GM19099 (cell line): ENCODE results near the gene RNF4.

Experiments
- POLR2A ChIP-seq: IDR thresholded peaks from 3 replicates; pipeline ENCODE4 v1.6.1; 2011; ENCODE audit warnings: low read depth; ENCODE audit not compliant: insufficient read length; ENCODE audit errors: extremely low read depth

RNF4 gene

GRCh38 chr4:2462218-2462991 is 6.5 kb upstream of the RNF4 start:
- no peak for TF ChIP-seq POLR2A

GRCh38 chr4:2462992-2463762 is 5.7 kb upstream of the RNF4 start:
- TF ChIP-seq POLR2A: no peak

GRCh38 chr4:2465032-2465431 is 3.9 kb upstream of the RNF4 start:
- TF ChIP-seq POLR2A: no peak

- TF ChIP-seq POLR2A: peak; percentile 52
These were observed 482 bp downstream of the RNF4 start for GRCh38 chr4:2469192-2469984.

GRCh38 chr4:2470791-2471190 is 1.9 kb downstream of the RNF4 start:
- TF ChIP-seq POLR2A: no peak

GRCh38 chr4:2472187-2472586 is 3.3 kb downstream of the RNF4 start:
- TF ChIP-seq POLR2A: no peak

- no peak for TF ChIP-seq POLR2A
These were observed 9.3 kb downstream of the RNF4 start for GRCh38 chr4:2478229-2478628.

- TF ChIP-seq POLR2A: no peak
These were observed 11.7 kb downstream of the RNF4 start for GRCh38 chr4:2480649-2481048.

- TF ChIP-seq POLR2A: no peak
These were observed 13.3 kb downstream of the RNF4 start for GRCh38 chr4:2482192-2482591.

- TF ChIP-seq POLR2A: no peak
These were observed 13.8 kb downstream of the RNF4 start for GRCh38 chr4:2482693-2483092.

GRCh38 chr4:2483237-2483636 is 14.3 kb downstream of the RNF4 start:
- TF ChIP-seq POLR2A: no peak

GRCh38 chr4:2484185-2484584 is 15.3 kb downstream of the RNF4 start:
- TF ChIP-seq POLR2A: no peak

GRCh38 chr4:2484993-2485392 is 16.1 kb downstream of the RNF4 start:
- no peak for TF ChIP-seq POLR2A

- TF ChIP-seq POLR2A: no peak
These were observed 17.1 kb downstream of the RNF4 start for GRCh38 chr4:2485956-2486355.

- TF ChIP-seq POLR2A: no peak
These were observed 18.1 kb downstream of the RNF4 start for GRCh38 chr4:2486981-2487380.
